Transverse colon (tissue), 3 donors: Measurements from ENCODE around the gene TRIM65.

Source experiments
- EP300 ChIP-seq: sonication (generic); formaldehyde crosslinking; IDR thresholded peaks from one replicate; pipeline ENCODE4 v1.6.1; 2017; ENCODE audit warnings: antibody characterized with exemption, low read depth
- TF ChIP-seq, protein P1 (sequence below), 5 experiments: fragments of 200-600 bp in 3 of 5; fragments of 450-650 bp in 2 of 5; sonication (generic) in 3 of 5; IDR thresholded peaks; 1 replicate in 2 of 5; 2 replicates in 3 of 5; pipeline ENCODE4 v1.5.1; 2016 to 2017; ENCODE audit warnings: antibody characterized with exemption in 5 of 5, inconsistent platforms in 3 of 5, mild to moderate bottlenecking in 2 of 5, moderate library complexity in 1 of 5

DNA sequence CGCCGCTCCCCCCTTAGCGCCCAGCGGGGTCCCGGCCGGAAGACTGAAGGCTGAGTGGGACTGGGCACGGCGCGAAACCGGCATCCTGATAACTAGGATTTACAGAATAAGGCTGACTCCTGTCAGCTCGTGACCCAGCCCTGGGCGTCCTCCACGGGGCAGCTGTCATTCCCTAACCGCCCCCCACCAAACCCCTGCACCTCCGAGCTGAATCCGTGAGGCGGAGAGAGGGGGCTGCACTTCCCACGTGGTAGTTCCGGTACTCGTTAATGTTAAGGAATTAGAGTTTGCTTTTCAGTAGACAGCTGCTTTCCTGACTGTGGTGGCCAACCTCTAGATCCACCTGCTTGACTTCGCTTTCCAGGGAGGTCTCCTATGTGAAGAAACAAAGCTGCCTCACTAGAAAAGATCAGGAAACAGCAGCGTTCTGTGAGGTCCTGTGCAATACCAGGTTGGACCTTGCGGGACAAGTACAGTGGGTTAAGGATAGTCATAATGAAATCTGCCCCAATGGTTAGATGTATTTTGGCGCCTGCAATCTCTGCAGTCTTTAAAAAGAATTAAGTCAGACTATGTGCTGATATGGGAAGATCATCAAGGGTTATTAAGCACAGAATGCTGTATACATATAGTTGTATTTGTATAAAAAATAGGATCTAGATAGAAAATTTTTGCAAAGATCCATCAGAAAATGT lies 40.5 kb downstream of the TRIM65 start:
- TF ChIP-seq, protein P1, sequence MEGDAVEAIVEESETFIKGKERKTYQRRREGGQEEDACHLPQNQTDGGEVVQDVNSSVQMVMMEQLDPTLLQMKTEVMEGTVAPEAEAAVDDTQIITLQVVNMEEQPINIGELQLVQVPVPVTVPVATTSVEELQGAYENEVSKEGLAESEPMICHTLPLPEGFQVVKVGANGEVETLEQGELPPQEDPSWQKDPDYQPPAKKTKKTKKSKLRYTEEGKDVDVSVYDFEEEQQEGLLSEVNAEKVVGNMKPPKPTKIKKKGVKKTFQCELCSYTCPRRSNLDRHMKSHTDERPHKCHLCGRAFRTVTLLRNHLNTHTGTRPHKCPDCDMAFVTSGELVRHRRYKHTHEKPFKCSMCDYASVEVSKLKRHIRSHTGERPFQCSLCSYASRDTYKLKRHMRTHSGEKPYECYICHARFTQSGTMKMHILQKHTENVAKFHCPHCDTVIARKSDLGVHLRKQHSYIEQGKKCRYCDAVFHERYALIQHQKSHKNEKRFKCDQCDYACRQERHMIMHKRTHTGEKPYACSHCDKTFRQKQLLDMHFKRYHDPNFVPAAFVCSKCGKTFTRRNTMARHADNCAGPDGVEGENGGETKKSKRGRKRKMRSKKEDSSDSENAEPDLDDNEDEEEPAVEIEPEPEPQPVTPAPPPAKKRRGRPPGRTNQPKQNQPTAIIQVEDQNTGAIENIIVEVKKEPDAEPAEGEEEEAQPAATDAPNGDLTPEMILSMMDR (IDR thresholded peaks at IDR 0.05) = no peak
- no peak for TF ChIP-seq EP300
